Muscle layer of duodenum (tissue), 2 donors: ENCODE measurements around the gene RHD.
A peak's percentile ranks its signal among the peaks of the same experiment; 100 is the strongest.
"Not testable (repeated sequence)": the region's sequence is repeated elsewhere in the genome, so short reads cannot be mapped to it uniquely, and the experiment has no call there.

Source experiments
- H3K27ac ChIP-seq: one replicate; pipeline ENCODE4 v1.7.0; 2013; ENCODE audit warnings: mild to moderate bottlenecking, low read length
- H3K27me3 ChIP-seq: one replicate; pipeline ENCODE4 v1.7.0; 2013; ENCODE audit warnings: low read depth, mild to moderate bottlenecking, control low read depth, low read length
- H3K36me3 ChIP-seq, 2 donors: one replicate each; pipeline ENCODE4 v1.7.0; 2013; ENCODE audit warnings: low read length in 2 of 2, control low read depth in 1 of 2, mild to moderate bottlenecking in 1 of 2; ENCODE audit not compliant: insufficient read depth in 2 of 2, control insufficient read depth in 1 of 2
- H3K4me1 ChIP-seq, 2 donors: one replicate each; pipeline ENCODE4 v1.7.0; 2013; ENCODE audit warnings: low read length in 2 of 2, mild to moderate bottlenecking in 2 of 2, control low read depth in 1 of 2, moderate library complexity in 1 of 2; ENCODE audit not compliant: insufficient read depth in 2 of 2, control insufficient read depth in 1 of 2
- H3K4me3 ChIP-seq, 2 donors: one replicate each; pipeline ENCODE4 v1.7.0; 2013; ENCODE audit warnings: low read length in 2 of 2, low read depth in 1 of 2, mild to moderate bottlenecking in 1 of 2
- H3K9me3 ChIP-seq, 2 donors: one replicate each; pipeline ENCODE4 v1.7.0; 2013; ENCODE audit warnings: low read length in 2 of 2, control low read depth in 1 of 2, mild to moderate bottlenecking in 1 of 2; ENCODE audit not compliant: control insufficient read depth in 1 of 2
- donor health status: healthy.

RHD gene

DNA sequence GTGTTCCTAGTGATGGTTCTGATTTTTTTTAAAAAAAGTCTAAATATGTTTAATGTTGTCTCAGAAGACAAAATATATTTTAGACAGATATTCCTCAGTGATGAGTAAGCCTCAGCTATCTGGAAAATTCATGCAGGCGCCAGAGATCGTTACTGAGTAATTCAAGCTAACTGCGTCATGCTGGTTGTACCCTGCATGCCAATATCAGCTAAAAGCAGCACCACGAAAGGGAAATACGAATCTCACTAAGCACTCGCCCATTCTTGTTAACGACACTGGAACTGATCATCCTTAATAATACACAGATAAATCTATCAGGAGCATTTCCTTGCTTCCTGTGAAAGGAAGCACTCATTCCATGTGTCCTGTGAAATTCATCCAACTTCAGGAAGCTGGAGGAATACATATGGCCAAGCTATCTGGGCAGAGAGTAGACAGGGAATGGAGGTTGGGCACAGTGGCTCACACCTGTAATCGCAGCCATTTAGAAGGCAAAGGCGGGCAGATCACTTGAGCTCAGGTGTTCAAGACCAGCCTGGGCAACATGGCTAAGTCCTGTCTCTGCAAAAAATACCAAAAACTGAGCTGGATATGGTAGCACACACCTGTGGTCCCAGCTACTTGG lies 48.1 kb downstream of the RHD start:
- not testable (repeated sequence) for H3K27ac ChIP-seq, H3K36me3 ChIP-seq, H3K4me1 ChIP-seq, H3K9me3 ChIP-seq, H3K27me3 ChIP-seq, H3K4me3 ChIP-seq

DNA sequence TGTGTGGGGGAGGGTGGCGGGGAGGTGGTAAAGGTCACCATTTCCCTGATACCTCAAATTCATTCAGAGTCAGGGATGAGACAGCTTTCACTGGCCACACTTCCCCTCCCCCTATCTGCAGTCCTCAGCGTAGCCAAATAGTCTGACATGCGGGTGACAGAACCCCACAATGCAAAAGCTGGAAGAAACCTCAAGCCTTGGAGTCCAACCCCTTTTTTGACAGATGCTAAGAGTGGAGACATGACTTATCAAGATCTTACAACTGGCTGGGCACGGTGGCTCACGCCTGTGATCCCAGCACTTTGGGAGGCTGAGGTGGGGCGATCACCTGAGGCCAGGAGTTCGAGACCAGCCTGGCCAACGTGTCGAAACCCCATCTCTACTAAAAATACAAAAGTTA lies 49.8 kb downstream of the RHD start:
- H3K36me3 ChIP-seq, H3K27ac ChIP-seq, H3K4me1 ChIP-seq, H3K4me3 ChIP-seq, H3K9me3 ChIP-seq, H3K27me3 ChIP-seq: not testable (repeated sequence)

DNA sequence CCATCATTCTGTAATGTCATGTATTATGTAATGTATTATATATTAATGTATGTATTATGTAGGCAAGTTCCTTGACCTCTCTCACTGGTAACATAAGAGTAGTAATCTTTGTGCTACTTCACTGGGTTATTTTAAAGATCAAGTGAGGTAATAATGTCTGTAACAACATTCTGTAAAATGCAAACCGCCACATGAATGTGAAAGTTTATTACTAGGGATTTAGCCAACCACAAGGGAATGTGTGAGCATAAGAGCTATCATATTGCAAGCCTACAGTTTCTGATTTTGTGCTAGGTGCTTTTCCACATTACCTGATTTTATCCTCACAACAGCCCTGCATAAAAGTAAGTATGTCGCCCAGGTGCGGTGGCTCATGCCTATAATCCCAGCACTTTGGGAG lies 52.1 kb downstream of the RHD start:
- H3K27ac ChIP-seq, H3K27me3 ChIP-seq, H3K36me3 ChIP-seq, H3K9me3 ChIP-seq, H3K4me3 ChIP-seq, H3K4me1 ChIP-seq: not testable (repeated sequence)

DNA sequence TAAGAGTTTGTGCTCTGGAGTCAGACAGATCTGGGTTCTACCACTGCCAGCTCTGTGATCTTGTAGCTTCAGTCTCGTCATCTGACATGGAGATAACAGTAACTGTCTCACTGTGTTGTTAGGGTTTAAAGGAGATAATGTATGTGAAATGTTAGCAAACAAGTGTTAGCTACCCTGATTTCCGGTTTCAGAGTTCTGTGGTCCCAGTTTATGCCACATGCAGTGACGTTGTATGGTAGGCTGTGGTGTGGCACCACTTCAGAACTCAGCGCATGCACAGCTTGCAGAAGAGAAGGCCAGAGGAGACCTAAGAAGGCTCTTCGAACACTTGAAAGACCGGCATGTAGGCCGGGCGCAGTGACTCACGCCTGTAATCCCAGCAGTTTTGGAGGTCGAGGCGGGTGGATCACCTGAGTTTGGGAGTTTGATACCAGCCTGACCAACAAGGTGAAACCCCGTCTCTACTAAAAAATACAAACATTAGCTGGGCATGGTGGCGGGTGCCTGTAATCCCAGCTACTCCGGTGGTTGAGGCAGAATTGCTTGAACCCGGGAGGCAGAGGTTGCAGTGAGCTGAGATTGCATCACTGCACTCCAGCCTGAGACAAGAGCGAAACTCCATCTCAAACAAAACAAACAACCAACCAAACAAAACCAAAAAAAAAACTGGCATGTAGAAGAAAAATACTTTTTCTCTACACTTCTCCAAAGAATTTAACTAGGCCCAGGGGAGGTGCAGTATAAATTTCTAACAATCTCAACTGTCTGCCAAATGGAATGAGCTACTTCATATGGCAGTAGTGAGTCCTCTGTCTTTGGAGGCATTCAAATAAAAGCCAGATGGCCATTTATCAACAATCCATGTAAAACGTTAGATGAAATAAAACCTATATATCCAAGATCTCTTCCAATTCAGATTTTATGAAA lies 55.8 kb downstream of the RHD start:
- H3K27me3 ChIP-seq, H3K9me3 ChIP-seq, H3K27ac ChIP-seq, H3K36me3 ChIP-seq, H3K4me3 ChIP-seq, H3K4me1 ChIP-seq: not testable (repeated sequence)

DNA sequence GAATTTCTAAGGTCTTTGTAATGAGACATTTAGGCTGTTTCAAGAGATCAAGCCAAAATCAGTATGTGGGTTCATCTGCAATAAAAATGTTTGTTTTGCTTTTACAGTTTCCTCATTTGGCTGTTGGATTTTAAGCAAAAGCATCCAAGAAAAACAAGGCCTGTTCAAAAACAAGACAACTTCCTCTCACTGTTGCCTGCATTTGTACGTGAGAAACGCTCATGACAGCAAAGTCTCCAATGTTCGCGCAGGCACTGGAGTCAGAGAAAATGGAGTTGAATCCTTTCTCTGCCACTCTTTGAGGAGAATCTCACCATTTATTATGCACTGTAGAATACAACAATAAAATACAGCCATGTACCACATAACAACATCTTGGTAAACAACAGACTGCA lies 56.5 kb downstream of the RHD start:
- H3K27ac ChIP-seq, H3K27me3 ChIP-seq, H3K4me1 ChIP-seq, H3K9me3 ChIP-seq, H3K4me3 ChIP-seq, H3K36me3 ChIP-seq: not testable (repeated sequence)

DNA sequence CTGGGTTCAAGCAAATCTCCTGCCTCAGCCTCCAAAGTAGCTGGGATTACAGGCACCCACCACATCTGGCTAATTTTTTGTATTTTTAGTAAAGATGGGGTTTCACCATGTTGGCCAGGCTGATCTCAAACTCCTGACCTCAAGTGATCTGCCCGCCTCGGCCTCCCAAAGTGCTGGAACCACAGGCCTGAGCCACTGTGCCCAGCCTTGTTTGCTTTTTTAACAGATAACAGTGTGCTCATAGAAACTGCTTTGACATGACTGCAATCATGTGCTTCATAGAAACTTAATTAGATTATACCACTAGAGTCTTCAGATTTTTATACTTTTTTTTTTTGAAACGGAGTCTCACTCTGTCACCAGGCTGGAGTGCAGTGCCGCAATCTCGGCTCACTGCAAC lies 57.0 kb downstream of the RHD start:
- not testable (repeated sequence) for H3K27ac ChIP-seq, H3K4me3 ChIP-seq, H3K36me3 ChIP-seq, H3K27me3 ChIP-seq, H3K4me1 ChIP-seq, H3K9me3 ChIP-seq

DNA sequence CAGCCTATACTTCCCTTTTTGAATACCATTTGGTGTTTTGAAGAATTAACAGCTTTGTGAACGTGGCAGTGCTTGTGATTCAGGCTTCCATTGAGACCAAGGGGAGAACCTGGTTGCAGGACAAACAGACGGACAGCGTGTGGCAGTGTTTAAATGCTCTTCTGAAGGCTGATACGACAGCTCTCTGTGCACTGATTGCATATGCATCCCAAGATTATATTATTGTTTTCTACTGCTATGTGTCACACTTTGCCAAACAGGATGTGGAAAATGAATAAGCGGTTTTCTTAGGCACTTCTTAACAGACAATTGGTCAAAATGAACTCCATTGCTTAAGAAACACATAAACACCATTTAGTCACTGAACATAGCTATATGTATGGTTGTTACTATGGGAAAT lies 57.6 kb downstream of the RHD start:
- H3K36me3 ChIP-seq, H3K9me3 ChIP-seq, H3K27me3 ChIP-seq, H3K4me3 ChIP-seq, H3K4me1 ChIP-seq, H3K27ac ChIP-seq: not testable (repeated sequence)

DNA sequence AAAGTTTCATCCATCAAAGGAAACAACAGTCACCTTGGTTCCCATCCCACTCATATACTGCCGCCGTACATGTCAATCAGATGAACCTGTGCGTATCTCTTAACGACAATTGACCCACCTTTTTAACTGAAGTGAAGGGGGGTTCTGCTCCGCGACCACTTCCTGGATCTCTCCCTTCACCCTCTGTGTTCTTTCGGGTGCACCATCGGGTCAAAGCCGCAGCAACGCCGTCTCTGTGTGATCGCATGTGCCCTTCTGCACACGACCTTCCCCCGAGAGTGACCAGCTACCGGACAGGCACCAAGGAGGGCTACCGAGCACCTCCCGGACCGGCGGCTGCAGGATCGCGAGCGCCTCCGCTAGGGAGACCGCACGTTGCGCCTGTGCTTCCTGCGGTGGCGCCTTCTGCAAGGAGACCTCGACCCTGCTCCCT lies 64.6 kb downstream of the RHD start:
- not testable (repeated sequence) for H3K9me3 ChIP-seq, H3K27ac ChIP-seq, H3K27me3 ChIP-seq, H3K36me3 ChIP-seq
- peaks cover 14 to 18% of the 10 kb centered on the region in 2 donors for H3K4me1 ChIP-seq
- peak overlapping the region; percentile 74 to 89 for H3K4me3 ChIP-seq

DNA sequence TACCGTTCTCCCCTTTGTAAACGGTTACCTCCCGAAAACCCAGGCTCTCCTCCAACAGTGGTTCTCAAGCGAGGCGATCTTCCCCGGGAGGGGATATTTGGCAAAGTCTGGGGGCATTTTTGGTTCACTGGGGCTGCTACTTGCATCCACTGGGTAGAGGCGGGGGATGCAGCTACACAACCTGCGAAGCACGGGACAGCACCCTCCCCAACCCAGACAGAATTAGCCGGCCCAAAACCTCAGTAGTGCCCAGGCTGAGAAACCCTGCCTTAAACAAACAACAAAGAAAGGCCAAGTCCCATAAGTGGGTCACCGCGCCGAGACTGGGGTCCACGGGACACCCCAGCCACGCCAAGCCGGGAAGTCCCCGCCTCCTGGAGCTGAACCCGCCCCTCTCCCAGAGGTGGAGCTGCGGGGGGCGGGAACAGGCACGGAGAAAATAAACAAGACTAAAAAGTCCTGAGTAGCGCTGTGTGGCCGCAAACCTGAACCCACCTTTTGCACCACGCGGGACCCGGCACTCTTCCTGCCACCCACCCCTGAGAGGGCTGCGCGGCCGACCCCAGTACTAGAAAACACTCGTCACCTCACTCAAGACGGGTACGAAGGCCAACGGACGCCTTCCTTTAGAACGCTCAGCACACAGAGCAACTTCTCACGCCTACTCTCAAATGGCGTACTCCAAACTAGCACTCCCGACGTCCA lies 65.3 kb downstream of the RHD start:
- peaks cover 14 to 18% of the 10 kb centered on the region in 2 donors for H3K4me1 ChIP-seq
- not testable (repeated sequence) for H3K27me3 ChIP-seq
- peak overlapping the region; percentile 86 to 89 for H3K4me3 ChIP-seq

DNA sequence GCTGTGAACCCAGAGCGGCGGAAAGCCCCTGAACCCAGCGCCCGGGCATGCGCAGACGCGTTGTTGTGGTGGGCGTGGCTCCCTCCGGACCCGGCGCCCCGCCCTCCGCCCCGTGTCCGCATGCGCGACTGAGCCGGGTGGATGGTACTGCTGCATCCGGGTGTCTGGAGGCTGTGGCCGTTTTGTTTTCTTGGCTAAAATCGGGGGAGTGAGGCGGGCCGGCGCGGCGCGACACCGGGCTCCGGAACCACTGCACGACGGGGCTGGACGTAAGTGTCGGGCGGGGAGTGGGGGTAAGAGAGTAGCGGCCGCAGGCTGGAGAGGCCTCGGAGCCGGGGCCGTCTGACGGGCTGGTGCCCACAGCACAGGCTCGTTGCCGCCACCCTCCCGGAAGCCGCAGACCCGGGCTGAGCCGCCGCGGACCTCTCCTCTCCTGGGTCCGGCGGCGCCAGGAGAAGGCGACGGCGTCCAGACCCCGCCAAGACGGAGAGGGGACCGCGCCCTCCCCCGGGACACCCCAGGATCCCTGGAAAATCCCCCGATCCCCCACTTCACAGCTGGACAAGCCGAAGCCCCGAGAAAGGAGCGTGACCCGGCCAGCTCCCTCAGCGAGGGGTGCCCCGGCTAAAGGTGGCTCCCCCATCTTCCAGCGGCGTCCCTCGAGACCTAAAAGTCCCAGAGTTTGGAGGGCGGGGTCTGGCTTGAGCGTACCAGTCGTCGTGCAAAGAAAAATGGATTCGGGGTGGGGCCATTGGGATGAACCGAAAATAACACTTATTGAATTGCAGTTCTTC lies 66.1 kb downstream of the RHD start, which contains the start of gene TMEM50A:
TMEM50A (plus strand) TSS at position 147 of the 794 bp plus-strand sequence. CDS start 2,153 bp downstream, outside the sequence.
- peaks cover 5 to 6% of the 10 kb centered on the region in 2 donors for H3K36me3 ChIP-seq
- H3K4me1 ChIP-seq: peaks cover 14 to 18% of the 10 kb centered on the region in 2 donors
- H3K4me3 ChIP-seq: peak within 1 kb of the TSS; percentile 86 to 89
- H3K27me3 ChIP-seq: no peaks in the 10 kb centered on the region
- peak within 1 kb of the TSS; percentile 91 for H3K27ac ChIP-seq
- no peaks in the 10 kb centered on the region for H3K9me3 ChIP-seq

More for the DNA sequence above, 65.3 kb downstream of the RHD start:
- H3K27ac ChIP-seq, H3K36me3 ChIP-seq, H3K9me3 ChIP-seq: not testable (repeated sequence)

DNA sequence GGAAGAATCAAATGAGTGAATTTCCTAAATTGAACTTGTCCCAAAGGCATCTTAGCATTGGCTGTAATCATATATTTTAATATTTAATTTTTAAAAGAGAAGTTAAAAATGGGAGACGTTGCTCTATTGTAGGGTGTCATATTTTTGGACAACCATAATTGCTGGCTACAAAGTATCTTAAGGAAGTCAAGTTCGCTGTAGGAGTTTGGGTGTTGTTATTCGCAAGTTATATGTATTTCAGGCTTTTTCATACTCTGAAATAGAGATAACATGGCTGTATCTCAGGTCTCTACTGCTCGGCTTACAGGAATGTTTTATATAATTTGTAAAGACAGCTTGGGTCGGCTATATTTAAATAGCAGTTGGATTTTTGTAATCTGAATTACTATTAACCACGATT lies 66.7 kb downstream of the RHD start:
- Histone ChIP-seq H3K27ac (peak overlapping the region; percentile 91), H3K36me3 (peaks cover 5 to 6% of the 10 kb centered on the region in 2 donors), H3K9me3 (no peaks in the 10 kb centered on the region), H3K4me3 (peak overlapping the region; percentile 86 to 89), H3K4me1 (peaks cover 14 to 18% of the 10 kb centered on the region in 2 donors), H3K27me3 (no peaks in the 10 kb centered on the region)
